ENCODE results near the gene CACNA1C. TPM values are rescaled to one million over a fixed set of nuclear protein-coding genes. Genes with fewer than 3 reads are reported as not detected.
A peak's percentile ranks its signal among the peaks of the same experiment; 100 is the strongest.

CACNA1C gene
- total RNA-seq, 1 experiment from 2014 or later: 3.7 TPM

DNA sequence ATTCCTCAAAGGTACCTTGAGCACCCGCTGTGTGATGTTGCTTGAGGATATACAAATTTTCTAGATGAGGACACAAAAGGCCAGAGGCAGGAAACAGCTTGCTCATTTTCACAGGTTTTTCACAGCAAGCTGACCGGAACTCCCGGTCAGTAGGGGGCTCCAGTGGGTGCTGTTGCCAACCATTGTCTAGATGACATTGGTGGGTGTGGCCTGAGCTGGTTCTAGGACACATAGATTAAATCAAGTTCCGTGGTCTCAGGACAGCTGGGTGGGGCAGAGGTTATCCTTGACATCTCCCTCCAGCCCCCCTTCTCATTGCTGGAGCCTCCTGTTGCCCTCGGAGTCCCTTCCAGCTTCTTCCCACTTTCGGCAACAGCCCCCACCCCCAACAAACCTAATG, 588.4 kb downstream of the CACNA1C start:
- Histone ChIP-seq H3K9me3 (ENCODE audit: low read depth, low read length, poor library complexity, severe bottlenecking) (no peaks in the 10 kb centered on the region), H3K27me3 (replicated peaks; ENCODE audit: insufficient read depth, low read depth, low read length, poor library complexity) (peaks cover 3% of the 10 kb centered on the region), H3K36me3 (ENCODE audit: insufficient read depth, low read length, poor library complexity, severe bottlenecking) (no peaks in the 10 kb centered on the region), H3K27ac (ENCODE audit: low read depth, low read length, poor library complexity, severe bottlenecking) (no peak overlapping the region), H3K4me1 (ENCODE audit: insufficient read depth, low read length, poor library complexity, severe bottlenecking) (no peaks in the 10 kb centered on the region), H3K4me3 (ENCODE audit: low read depth, low read length, poor library complexity, severe bottlenecking) (no peak overlapping the region)
- TF ChIP-seq EZH2 (IDR thresholded peaks at IDR 0.05; ENCODE audit: borderline replicate concordance, low read depth, low read length, poor library complexity, severe bottlenecking): no peak
- TF ChIP-seq, protein P1, sequence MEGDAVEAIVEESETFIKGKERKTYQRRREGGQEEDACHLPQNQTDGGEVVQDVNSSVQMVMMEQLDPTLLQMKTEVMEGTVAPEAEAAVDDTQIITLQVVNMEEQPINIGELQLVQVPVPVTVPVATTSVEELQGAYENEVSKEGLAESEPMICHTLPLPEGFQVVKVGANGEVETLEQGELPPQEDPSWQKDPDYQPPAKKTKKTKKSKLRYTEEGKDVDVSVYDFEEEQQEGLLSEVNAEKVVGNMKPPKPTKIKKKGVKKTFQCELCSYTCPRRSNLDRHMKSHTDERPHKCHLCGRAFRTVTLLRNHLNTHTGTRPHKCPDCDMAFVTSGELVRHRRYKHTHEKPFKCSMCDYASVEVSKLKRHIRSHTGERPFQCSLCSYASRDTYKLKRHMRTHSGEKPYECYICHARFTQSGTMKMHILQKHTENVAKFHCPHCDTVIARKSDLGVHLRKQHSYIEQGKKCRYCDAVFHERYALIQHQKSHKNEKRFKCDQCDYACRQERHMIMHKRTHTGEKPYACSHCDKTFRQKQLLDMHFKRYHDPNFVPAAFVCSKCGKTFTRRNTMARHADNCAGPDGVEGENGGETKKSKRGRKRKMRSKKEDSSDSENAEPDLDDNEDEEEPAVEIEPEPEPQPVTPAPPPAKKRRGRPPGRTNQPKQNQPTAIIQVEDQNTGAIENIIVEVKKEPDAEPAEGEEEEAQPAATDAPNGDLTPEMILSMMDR (conservative IDR thresholded peaks at IDR 0.05; ENCODE audit: low read depth, low read length): peak; percentile 31
- POLR2A ChIA-PET (ENCODE audit: low non-redundant PET): interaction anchor here (0.5 kb wide), 1 partner anchor 33 kb away, joined by 3 read pairs; no protein-coding TSS in a partner anchor
- intact Hi-C loops (cut with micrococcal nuclease; ENCODE audit: unreplicated experiment): no loop called here
- DNase-seq (ENCODE audit: low spot score): no peak
- CTCF ChIA-PET: no interaction called here
- no TSS peak for BruUV-seq (replicated peaks)

- Histone ChIP-seq H3K27ac (ENCODE audit: low read depth, low read length, poor library complexity, severe bottlenecking) (no peak overlapping the region), H3K9me3 (ENCODE audit: low read depth, low read length, poor library complexity, severe bottlenecking) (no peaks in the 10 kb centered on the region), H3K27me3 (replicated peaks; ENCODE audit: insufficient read depth, low read depth, low read length, poor library complexity) (peaks cover 3% of the 10 kb centered on the region), H3K4me1 (ENCODE audit: insufficient read depth, low read length, poor library complexity, severe bottlenecking) (no peaks in the 10 kb centered on the region), H3K36me3 (ENCODE audit: insufficient read depth, low read length, poor library complexity, severe bottlenecking) (no peaks in the 10 kb centered on the region), H3K4me3 (ENCODE audit: low read depth, low read length, poor library complexity, severe bottlenecking) (no peak overlapping the region)
- BruUV-seq (replicated peaks): no TSS peak
- POLR2A ChIA-PET (ENCODE audit: low non-redundant PET): no interaction called here
- no peak for DNase-seq (ENCODE audit: low spot score)
- TF ChIP-seq, protein P1 (conservative IDR thresholded peaks at IDR 0.05; ENCODE audit: low read depth, low read length): no peak
- TF ChIP-seq EZH2 (IDR thresholded peaks at IDR 0.05; ENCODE audit: borderline replicate concordance, low read depth, low read length, poor library complexity, severe bottlenecking): no peak
- CTCF ChIA-PET: no interaction called here
- intact Hi-C loops (cut with micrococcal nuclease; ENCODE audit: unreplicated experiment): no loop called here
Observed at GRCh38 chr12:2641761-2642160, 589.0 kb downstream of the CACNA1C start.

DNA sequence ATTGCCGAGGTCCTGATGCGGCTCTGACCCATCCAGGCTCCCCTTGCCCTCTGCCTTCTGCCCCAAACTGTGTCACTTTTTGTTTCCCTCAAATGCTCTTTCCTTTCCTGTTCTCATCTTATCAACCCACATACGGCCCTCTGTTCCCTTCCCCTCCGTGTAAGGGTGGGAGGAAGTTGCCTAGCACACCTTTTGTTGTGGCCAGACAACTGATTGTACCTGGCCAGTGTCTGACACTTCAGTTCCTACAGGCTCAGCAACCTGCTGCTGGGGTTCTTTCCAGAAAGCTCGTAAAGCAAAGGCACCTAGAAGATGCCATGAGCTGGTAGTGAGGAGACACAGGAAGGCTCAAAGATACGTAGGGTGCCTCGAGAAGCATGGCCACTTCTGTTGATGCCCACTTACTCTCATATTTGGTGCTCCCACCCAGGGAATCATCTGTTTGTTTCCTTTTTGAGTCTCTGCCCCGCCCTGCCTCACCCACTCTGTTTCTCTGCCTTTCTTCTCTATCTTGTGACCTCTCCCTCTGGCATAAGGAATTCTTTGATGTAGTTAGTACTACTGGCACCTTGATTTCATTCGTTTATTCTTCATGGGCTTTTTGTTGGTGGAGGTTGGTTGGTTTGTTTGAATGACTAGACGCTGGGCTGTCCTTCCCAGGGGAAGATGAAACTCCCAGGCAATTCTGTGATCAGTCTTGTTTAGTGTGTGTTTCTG, 589.5 kb downstream of the CACNA1C start:
- Histone ChIP-seq H3K4me1 (ENCODE audit: insufficient read depth, low read length, poor library complexity, severe bottlenecking) (no peaks in the 10 kb centered on the region), H3K27ac (ENCODE audit: low read depth, low read length, poor library complexity, severe bottlenecking) (no peak overlapping the region), H3K4me3 (ENCODE audit: low read depth, low read length, poor library complexity, severe bottlenecking) (no peak overlapping the region), H3K36me3 (ENCODE audit: insufficient read depth, low read length, poor library complexity, severe bottlenecking) (no peaks in the 10 kb centered on the region), H3K27me3 (replicated peaks; ENCODE audit: insufficient read depth, low read depth, low read length, poor library complexity) (peaks cover 3% of the 10 kb centered on the region), H3K9me3 (ENCODE audit: low read depth, low read length, poor library complexity, severe bottlenecking) (no peaks in the 10 kb centered on the region)
- intact Hi-C loops (cut with micrococcal nuclease; ENCODE audit: unreplicated experiment): no loop called here
- ChIA-PET POLR2A (ENCODE audit: low non-redundant PET) (no interaction called here), CTCF (no interaction called here)
- no TSS peak for BruUV-seq (replicated peaks)
- TF ChIP-seq, protein P1 (conservative IDR thresholded peaks at IDR 0.05; ENCODE audit: low read depth, low read length): no peak
- TF ChIP-seq EZH2 (IDR thresholded peaks at IDR 0.05; ENCODE audit: borderline replicate concordance, low read depth, low read length, poor library complexity, severe bottlenecking): no peak
- DNase-seq (ENCODE audit: low spot score): no peak

Data from A673 (cell line).